SHP77 (cell line): ENCODE results near the gene LINGO1.

Source experiments
- DNase-seq, 2 experiments: peaks; one replicate each; lab custom pipeline; 2025; lab: John Stamatoyannopoulos, UW

Gene LINGO1

GRCh38 chr15:77597804-77598453 is 34.8 kb downstream of the LINGO1 start:
- no peak for DNase-seq

- DNase-seq: no peak
Measured at GRCh38 chr15:77596821-77597803, 35.6 kb downstream of the LINGO1 start.

- DNase-seq: no peak
Measured at GRCh38 chr15:77595231-77595630, 37.5 kb downstream of the LINGO1 start.

GRCh38 chr15:77592758-77593157 is 40.0 kb downstream of the LINGO1 start:
- DNase-seq: no peak

- DNase-seq: no peak
Measured at GRCh38 chr15:77591968-77592613, 40.6 kb downstream of the LINGO1 start.

GRCh38 chr15:77589839-77590238 is 42.9 kb downstream of the LINGO1 start:
- DNase-seq: no peak

GRCh38 chr15:77588126-77588525 is 44.6 kb downstream of the LINGO1 start:
- no peak for DNase-seq

GRCh38 chr15:77584691-77585090 is 48.0 kb downstream of the LINGO1 start:
- no peak for DNase-seq

- peak; percentile 25 to 39 for DNase-seq
Measured at GRCh38 chr15:77584201-77584600, 48.5 kb downstream of the LINGO1 start.

- no peak for DNase-seq
Measured at GRCh38 chr15:77582763-77583162, 49.9 kb downstream of the LINGO1 start.

GRCh38 chr15:77581896-77582569 is 50.7 kb downstream of the LINGO1 start:
- no peak for DNase-seq

GRCh38 chr15:77580996-77581682 is 51.6 kb downstream of the LINGO1 start:
- DNase-seq: peak; percentile 18 to 64

- DNase-seq: no peak
Measured at GRCh38 chr15:77579498-77580188, 53.1 kb downstream of the LINGO1 start.

- DNase-seq: peak in 1 of 2 experiments; percentile 31
Measured at GRCh38 chr15:77578641-77579372, 53.9 kb downstream of the LINGO1 start.

- peak in 1 of 2 experiments; percentile 20 for DNase-seq
Measured at GRCh38 chr15:77577366-77577950, 55.3 kb downstream of the LINGO1 start.

GRCh38 chr15:77576538-77576937 is 56.2 kb downstream of the LINGO1 start:
- no peak for DNase-seq

- DNase-seq: no peak
Measured at GRCh38 chr15:77575203-77575934, 57.3 kb downstream of the LINGO1 start.

GRCh38 chr15:77574521-77575202 is 58.0 kb downstream of the LINGO1 start:
- DNase-seq: no peak
